Cardiac fibroblast (primary cell): ENCODE measurements around the gene PCP2.

Experiments
- DNase-seq, 2 donors: peaks; one replicate each; pipeline versions ENCODE4 v3.0.0 to v3.0.0-alpha.2; 2010; ENCODE audit warnings: low read depth in 2 of 2
- H3K4me3 ChIP-seq, 2 donors: replicated peaks in 1 of 2; 1 replicate in 1 of 2; 2 replicates in 1 of 2; pipeline ENCODE4 v1.5.1; 2011; ENCODE audit warnings: low read depth in 2 of 2, low read length in 2 of 2, mild to moderate bottlenecking in 2 of 2, moderate library complexity in 1 of 2
- TF ChIP-seq, protein P1 (sequence below): IDR thresholded peaks from one replicate; pipeline ENCODE4 v1.5.1; 2011; ENCODE audit warnings: low read depth, mild to moderate bottlenecking, low read length, inconsistent platforms

Gene PCP2

DNA sequence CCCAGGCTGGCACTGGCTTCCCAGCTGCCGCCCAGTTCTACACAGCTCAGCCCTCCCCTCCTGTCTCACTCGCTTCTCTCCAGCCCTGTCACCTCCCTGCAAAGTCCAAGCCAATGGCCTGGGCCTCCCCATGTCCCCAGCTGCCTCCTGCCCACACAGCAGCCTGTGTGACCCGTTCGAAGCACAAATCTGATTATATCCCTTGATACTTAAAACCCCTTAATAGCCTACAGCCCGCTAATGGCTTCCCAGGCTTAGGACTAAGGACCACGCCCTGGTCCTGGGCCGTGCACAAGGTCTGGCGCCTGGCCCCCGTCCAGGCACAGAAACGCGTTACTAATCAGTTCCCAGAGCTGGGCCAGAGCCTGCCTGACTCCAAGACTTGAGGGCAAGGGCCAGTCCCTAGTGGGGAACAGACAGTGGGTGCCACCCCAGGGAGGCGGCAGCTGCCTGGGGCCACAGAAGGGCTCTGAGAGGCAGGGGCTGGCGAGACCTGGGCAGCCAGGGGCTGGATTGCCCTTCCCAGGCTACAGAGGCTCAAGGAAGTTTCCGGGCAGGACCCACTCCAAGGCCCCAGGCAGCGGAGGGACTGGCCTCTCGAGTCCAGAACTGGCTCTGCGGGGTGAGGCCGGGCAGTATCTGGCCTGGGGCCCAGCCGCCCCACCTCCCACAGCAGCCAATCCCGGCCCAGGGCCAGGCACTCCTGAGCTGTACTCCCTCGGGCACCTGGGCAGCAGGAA lies 14.6 kb downstream of the PCP2 start:
- DNase-seq: no peak
- no peak overlapping the region for H3K4me3 ChIP-seq
- TF ChIP-seq, protein P1, sequence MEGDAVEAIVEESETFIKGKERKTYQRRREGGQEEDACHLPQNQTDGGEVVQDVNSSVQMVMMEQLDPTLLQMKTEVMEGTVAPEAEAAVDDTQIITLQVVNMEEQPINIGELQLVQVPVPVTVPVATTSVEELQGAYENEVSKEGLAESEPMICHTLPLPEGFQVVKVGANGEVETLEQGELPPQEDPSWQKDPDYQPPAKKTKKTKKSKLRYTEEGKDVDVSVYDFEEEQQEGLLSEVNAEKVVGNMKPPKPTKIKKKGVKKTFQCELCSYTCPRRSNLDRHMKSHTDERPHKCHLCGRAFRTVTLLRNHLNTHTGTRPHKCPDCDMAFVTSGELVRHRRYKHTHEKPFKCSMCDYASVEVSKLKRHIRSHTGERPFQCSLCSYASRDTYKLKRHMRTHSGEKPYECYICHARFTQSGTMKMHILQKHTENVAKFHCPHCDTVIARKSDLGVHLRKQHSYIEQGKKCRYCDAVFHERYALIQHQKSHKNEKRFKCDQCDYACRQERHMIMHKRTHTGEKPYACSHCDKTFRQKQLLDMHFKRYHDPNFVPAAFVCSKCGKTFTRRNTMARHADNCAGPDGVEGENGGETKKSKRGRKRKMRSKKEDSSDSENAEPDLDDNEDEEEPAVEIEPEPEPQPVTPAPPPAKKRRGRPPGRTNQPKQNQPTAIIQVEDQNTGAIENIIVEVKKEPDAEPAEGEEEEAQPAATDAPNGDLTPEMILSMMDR: no peak

DNA sequence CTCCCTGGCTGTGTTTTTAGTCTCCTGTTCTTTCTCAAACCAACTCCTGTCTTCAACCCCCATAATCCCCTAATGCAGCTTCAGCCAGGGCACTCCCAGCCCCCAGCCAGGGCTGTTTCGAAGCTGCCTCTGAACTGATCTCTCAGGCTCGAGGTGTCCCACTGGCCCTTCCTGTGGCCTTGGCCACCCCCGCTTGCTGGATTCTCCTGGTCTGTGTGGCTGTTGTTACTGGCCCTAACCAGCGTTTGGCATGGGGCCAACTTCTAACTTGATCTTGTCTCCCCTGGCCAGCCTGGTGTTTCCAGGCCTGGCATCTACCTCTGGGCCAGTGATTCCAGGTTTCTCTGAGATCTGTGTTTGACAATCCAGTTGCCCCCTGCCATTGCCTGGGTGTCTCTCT lies 15.2 kb downstream of the PCP2 start:
- no peak overlapping the region for H3K4me3 ChIP-seq
- TF ChIP-seq, protein P1: no peak
- DNase-seq: no peak

DNA sequence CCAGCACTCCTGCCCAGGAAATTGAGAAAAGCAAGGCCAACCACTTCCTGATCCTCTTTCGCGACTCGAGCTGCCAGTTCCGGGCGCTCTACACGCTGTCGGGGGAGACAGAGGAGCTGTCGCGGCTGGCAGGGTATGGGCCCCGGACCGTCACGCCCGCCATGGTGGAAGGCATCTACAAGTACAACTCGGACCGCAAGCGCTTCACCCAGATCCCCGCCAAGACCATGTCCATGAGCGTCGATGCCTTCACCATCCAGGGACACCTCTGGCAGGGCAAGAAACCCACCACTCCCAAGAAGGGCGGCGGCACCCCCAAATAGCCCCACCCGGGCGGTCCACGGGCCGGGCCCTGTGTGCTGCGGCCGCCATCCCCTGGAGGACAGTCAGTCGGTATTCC lies 15.8 kb downstream of the PCP2 start:
- DNase-seq: no peak
- TF ChIP-seq, protein P1: no peak
- H3K4me3 ChIP-seq: no peak overlapping the region

DNA sequence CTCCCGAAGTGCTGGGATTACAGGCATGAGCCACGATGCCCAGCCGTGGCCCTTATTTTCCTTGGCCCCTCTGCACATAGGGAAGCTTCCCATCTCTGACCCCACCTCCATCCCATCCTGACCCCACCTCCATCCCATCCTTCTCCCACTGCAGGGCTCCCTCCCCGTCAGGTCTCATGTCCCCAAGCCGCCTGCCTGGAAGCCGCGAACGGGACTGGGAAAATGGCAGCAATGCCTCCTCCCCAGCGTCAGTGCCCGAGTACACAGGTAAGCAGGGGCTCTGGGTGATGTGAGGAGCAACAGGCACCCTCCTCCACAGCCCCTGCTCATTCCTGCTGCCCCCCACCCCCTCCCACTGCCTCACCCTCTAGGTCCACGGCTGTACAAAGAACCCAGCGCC lies 16.3 kb downstream of the PCP2 start:
- no peak for DNase-seq
- TF ChIP-seq, protein P1: no peak
- no peak overlapping the region for H3K4me3 ChIP-seq

DNA sequence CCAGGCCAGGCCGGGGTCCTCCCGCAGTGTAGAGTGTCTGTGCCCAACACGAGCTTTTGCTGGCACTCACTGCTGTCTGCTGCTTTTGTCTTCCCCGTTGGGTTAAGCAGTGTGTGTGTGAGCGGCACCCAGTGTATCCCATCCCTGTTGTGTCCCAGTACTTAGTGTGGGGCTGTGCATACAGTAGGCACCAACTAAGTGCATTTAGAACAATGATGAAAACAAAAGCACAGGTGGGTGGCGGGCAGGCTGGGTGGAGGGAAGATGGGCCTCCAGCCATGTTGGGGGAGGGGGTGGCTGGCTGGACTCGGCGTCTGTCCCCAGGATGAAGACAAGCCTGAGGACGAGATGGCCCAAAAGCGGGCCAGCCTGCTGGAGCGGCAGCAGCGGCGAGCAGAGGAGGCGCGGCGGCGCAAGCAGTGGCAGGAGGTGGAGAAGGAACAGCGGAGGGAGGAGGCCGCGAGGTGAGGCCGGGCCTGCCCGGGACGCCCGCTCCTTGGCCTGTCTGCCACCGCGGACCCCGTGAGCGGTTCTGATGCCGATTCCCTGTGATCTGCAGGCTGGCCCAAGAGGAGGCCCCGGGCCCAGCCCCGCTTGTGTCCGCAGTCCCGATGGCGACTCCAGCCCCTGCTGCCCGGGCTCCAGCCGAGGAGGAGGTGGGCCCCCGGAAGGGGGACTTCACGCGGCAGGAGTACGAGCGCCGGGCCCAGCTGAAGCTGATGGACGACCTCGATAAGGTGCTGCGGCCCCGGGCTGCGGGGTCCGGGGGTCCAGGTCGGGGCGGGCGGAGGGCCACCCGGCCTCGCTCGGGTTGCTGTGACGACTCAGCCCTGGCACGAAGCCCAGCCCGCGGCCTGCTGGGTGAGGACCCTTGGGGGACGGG lies 18.4 kb downstream of the PCP2 start:
- H3K4me3 ChIP-seq: no peak overlapping the region
- no peak for DNase-seq
- TF ChIP-seq, protein P1: no peak

GRCh38 chr19:7612282-7613274 lies 20.9 kb downstream of the PCP2 start:
- TF ChIP-seq, protein P1: no peak
- DNase-seq: no peak
- H3K4me3 ChIP-seq: no peak overlapping the region
